ENCODE results near the gene ENTHD1.

The ENTHD1 gene

GRCh38 chr22:39731481-39731880, 162.1 kb downstream of the ENTHD1 start:
- no peak for DNase-seq (ENCODE audit: low spot score)

GRCh38 chr22:39729141-39729934, 164.2 kb downstream of the ENTHD1 start:
- no peak for DNase-seq (ENCODE audit: low spot score)

GRCh38 chr22:39728236-39728860, 165.2 kb downstream of the ENTHD1 start:
- DNase-seq (ENCODE audit: low spot score), result no peak

- peak; percentile 44 for DNase-seq (ENCODE audit: low spot score)
These were observed 166.0 kb downstream of the ENTHD1 start for GRCh38 chr22:39727541-39727940.

GRCh38 chr22:39725351-39726035, 168.1 kb downstream of the ENTHD1 start:
- DNase-seq (ENCODE audit: low spot score), result peak; percentile 17

GRCh38 chr22:39724857-39725256, 168.7 kb downstream of the ENTHD1 start:
- DNase-seq (ENCODE audit: low spot score), result no peak

GRCh38 chr22:39724390-39724789, 169.2 kb downstream of the ENTHD1 start:
- peak; percentile 37 for DNase-seq (ENCODE audit: low spot score)

- DNase-seq (ENCODE audit: low spot score), result peak; percentile 47
These were observed 169.6 kb downstream of the ENTHD1 start for GRCh38 chr22:39723899-39724351.

GRCh38 chr22:39723463-39723862, 170.1 kb downstream of the ENTHD1 start:
- peak; percentile 33 for DNase-seq (ENCODE audit: low spot score)

- DNase-seq (ENCODE audit: low spot score), result peak; percentile 33
These were observed 171.1 kb downstream of the ENTHD1 start for GRCh38 chr22:39722501-39722900.

- peak; percentile 44 for DNase-seq (ENCODE audit: low spot score)
These were observed 171.6 kb downstream of the ENTHD1 start for GRCh38 chr22:39722032-39722325.

GRCh38 chr22:39721206-39722031, 172.1 kb downstream of the ENTHD1 start:
- DNase-seq (ENCODE audit: low spot score), result peak; percentile 30

- DNase-seq (ENCODE audit: low spot score), result peak; percentile 48
These were observed 173.8 kb downstream of the ENTHD1 start for GRCh38 chr22:39719559-39720450.

GRCh38 chr22:39718921-39719475, 174.6 kb downstream of the ENTHD1 start:
- DNase-seq (ENCODE audit: low spot score), result peak; percentile 53

GRCh38 chr22:39718206-39718605, 175.4 kb downstream of the ENTHD1 start:
- DNase-seq (ENCODE audit: low spot score), result no peak

- no peak for DNase-seq (ENCODE audit: low spot score)
These were observed 176.5 kb downstream of the ENTHD1 start for GRCh38 chr22:39717099-39717498.

GRCh38 chr22:39716534-39716933, 177.0 kb downstream of the ENTHD1 start:
- no peak for DNase-seq (ENCODE audit: low spot score)

GRCh38 chr22:39715778-39716495, 177.6 kb downstream of the ENTHD1 start:
- DNase-seq (ENCODE audit: low spot score), result no peak

- no peak for DNase-seq (ENCODE audit: low spot score)
These were observed 179.2 kb downstream of the ENTHD1 start for GRCh38 chr22:39714321-39714720.

GRCh38 chr22:39713799-39714290, 179.7 kb downstream of the ENTHD1 start:
- DNase-seq (ENCODE audit: low spot score), result no peak

Data from left forelimb (tissue), 1 donor.